ENCODE data around the gene BAD.

The BAD gene

DNA sequence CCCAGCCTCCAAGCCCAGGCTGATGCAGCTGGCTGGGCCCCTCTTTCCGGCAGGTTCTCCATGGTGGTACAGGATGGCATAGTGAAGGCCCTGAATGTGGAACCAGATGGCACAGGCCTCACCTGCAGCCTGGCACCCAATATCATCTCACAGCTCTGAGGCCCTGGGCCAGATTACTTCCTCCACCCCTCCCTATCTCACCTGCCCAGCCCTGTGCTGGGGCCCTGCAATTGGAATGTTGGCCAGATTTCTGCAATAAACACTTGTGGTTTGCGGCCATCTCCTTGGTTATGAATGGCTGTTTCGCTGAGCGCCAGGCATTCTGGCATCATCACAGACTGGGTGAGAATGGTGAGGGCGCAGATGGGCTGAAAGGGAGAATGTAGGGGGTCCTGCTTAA, 37.1 kb upstream of the BAD start (continued):
- TF ChIP-seq POU6F1 (CRISPR knock-in tag; IDR thresholded peaks at IDR 0.05; ENCODE audit: borderline replicate concordance, low read depth) (no peak), RARB (CRISPR knock-in tag; IDR thresholded peaks at IDR 0.05) (no peak)

- no peak for ATAC-seq
- TF ChIP-seq ZFP30 (CRISPR knock-in tag; IDR thresholded peaks at IDR 0.05) (no peak), ZNF565 (CRISPR knock-in tag; conservative IDR thresholded peaks at IDR 0.05; ENCODE audit: low read depth) (no peak), PPARA (CRISPR knock-in tag; IDR thresholded peaks at IDR 0.05; ENCODE audit: borderline replicate concordance) (no peak), RARB (CRISPR knock-in tag; IDR thresholded peaks at IDR 0.05) (no peak), SNAI2 (CRISPR knock-in tag; IDR thresholded peaks at IDR 0.05) (no peak), GLIS3 (CRISPR knock-in tag; IDR thresholded peaks at IDR 0.05) (no peak), ISL1 (CRISPR knock-in tag; IDR thresholded peaks at IDR 0.05) (no peak), CSRNP3 (CRISPR knock-in tag; IDR thresholded peaks at IDR 0.05) (no peak), ARNTL (CRISPR knock-in tag; IDR thresholded peaks at IDR 0.05; ENCODE audit: borderline replicate concordance, low read depth) (no peak), OSR1 (CRISPR knock-in tag; IDR thresholded peaks at IDR 0.05) (no peak), TCF4 (CRISPR knock-in tag; IDR thresholded peaks at IDR 0.05; ENCODE audit: borderline replicate concordance) (no peak), BACH2 (CRISPR knock-in tag; IDR thresholded peaks at IDR 0.05; ENCODE audit: borderline replicate concordance) (no peak), ESRRG (CRISPR knock-in tag; IDR thresholded peaks at IDR 0.05) (no peak), POU6F1 (CRISPR knock-in tag; IDR thresholded peaks at IDR 0.05; ENCODE audit: borderline replicate concordance, low read depth) (no peak), CSDC2 (CRISPR knock-in tag; IDR thresholded peaks at IDR 0.05) (no peak), ZFP3 (CRISPR knock-in tag; IDR thresholded peaks at IDR 0.05) (no peak)
- TF ChIP-seq, protein P1, sequence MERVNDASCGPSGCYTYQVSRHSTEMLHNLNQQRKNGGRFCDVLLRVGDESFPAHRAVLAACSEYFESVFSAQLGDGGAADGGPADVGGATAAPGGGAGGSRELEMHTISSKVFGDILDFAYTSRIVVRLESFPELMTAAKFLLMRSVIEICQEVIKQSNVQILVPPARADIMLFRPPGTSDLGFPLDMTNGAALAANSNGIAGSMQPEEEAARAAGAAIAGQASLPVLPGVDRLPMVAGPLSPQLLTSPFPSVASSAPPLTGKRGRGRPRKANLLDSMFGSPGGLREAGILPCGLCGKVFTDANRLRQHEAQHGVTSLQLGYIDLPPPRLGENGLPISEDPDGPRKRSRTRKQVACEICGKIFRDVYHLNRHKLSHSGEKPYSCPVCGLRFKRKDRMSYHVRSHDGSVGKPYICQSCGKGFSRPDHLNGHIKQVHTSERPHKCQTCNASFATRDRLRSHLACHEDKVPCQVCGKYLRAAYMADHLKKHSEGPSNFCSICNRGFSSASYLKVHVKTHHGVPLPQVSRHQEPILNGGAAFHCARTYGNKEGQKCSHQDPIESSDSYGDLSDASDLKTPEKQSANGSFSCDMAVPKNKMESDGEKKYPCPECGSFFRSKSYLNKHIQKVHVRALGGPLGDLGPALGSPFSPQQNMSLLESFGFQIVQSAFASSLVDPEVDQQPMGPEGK (CRISPR knock-in tag; IDR thresholded peaks at IDR 0.05; ENCODE audit: borderline replicate concordance): no peak
- TF ChIP-seq, protein P2, sequence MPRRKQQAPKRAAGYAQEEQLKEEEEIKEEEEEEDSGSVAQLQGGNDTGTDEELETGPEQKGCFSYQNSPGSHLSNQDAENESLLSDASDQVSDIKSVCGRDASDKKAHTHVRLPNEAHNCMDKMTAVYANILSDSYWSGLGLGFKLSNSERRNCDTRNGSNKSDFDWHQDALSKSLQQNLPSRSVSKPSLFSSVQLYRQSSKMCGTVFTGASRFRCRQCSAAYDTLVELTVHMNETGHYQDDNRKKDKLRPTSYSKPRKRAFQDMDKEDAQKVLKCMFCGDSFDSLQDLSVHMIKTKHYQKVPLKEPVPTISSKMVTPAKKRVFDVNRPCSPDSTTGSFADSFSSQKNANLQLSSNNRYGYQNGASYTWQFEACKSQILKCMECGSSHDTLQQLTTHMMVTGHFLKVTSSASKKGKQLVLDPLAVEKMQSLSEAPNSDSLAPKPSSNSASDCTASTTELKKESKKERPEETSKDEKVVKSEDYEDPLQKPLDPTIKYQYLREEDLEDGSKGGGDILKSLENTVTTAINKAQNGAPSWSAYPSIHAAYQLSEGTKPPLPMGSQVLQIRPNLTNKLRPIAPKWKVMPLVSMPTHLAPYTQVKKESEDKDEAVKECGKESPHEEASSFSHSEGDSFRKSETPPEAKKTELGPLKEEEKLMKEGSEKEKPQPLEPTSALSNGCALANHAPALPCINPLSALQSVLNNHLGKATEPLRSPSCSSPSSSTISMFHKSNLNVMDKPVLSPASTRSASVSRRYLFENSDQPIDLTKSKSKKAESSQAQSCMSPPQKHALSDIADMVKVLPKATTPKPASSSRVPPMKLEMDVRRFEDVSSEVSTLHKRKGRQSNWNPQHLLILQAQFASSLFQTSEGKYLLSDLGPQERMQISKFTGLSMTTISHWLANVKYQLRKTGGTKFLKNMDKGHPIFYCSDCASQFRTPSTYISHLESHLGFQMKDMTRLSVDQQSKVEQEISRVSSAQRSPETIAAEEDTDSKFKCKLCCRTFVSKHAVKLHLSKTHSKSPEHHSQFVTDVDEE (CRISPR knock-in tag; IDR thresholded peaks at IDR 0.05): no peak
- TF ChIP-seq, protein P3, sequence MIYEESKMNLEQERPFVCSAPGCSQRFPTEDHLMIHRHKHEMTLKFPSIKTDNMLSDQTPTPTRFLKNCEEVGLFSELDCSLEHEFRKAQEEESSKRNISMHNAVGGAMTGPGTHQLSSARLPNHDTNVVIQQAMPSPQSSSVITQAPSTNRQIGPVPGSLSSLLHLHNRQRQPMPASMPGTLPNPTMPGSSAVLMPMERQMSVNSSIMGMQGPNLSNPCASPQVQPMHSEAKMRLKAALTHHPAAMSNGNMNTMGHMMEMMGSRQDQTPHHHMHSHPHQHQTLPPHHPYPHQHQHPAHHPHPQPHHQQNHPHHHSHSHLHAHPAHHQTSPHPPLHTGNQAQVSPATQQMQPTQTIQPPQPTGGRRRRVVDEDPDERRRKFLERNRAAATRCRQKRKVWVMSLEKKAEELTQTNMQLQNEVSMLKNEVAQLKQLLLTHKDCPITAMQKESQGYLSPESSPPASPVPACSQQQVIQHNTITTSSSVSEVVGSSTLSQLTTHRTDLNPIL (CRISPR knock-in tag; IDR thresholded peaks at IDR 0.05; ENCODE audit: low read depth): no peak
These were observed 36.6 kb upstream of the BAD start for GRCh38 chr11:64321026-64321425.

- no peak for ATAC-seq
These were observed 36.1 kb upstream of the BAD start for GRCh38 chr11:64320556-64320955.

More at GRCh38 chr11:64320556-64320955, 36.1 kb upstream of the BAD start:
- TF ChIP-seq ESRRG (CRISPR knock-in tag; IDR thresholded peaks at IDR 0.05): no peak
- TF ChIP-seq, protein P2 (CRISPR knock-in tag; IDR thresholded peaks at IDR 0.05): no peak
